WTC11 (cell line): ENCODE measurements around the gene GLMN.

ENCODE experiments used
- ETV6 ChIP-seq: sonication (generic); formaldehyde crosslinking; IDR thresholded peaks from 2 replicates; pipeline ENCODE4 v1.8.1; 2022; ENCODE audit warnings: mild to moderate bottlenecking, missing genetic modification reagents
- TF ChIP-seq, protein P1 (sequence below): fragments of 200-600 bp; IDR thresholded peaks from 2 replicates; pipeline ENCODE4 v1.8.0; 2022; ENCODE audit warnings: antibody characterized with exemption

DNA sequence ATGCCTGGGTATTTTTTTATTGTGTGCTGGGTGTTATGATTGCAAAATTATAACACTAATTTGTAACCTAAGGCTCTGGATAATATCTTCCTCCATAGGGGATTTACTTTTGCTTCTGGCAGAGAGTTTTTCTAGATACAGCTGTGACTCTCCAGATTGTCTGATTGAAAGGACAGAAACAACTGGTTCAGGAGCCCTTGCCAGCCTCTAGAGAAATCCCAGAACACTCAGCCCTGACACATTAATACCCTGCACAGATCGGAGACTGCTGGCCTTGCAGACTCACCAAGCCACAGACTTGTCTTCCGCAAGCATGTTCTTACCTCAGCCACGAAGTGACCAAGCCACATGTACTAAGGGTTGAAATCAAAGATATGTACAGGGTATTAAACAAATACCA is 70.4 kb downstream of the GLMN start:
- TF ChIP-seq, protein P1, sequence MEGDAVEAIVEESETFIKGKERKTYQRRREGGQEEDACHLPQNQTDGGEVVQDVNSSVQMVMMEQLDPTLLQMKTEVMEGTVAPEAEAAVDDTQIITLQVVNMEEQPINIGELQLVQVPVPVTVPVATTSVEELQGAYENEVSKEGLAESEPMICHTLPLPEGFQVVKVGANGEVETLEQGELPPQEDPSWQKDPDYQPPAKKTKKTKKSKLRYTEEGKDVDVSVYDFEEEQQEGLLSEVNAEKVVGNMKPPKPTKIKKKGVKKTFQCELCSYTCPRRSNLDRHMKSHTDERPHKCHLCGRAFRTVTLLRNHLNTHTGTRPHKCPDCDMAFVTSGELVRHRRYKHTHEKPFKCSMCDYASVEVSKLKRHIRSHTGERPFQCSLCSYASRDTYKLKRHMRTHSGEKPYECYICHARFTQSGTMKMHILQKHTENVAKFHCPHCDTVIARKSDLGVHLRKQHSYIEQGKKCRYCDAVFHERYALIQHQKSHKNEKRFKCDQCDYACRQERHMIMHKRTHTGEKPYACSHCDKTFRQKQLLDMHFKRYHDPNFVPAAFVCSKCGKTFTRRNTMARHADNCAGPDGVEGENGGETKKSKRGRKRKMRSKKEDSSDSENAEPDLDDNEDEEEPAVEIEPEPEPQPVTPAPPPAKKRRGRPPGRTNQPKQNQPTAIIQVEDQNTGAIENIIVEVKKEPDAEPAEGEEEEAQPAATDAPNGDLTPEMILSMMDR = no peak
- TF ChIP-seq ETV6 (CRISPR knock-in tag) = no peak
